CD4-positive, alpha-beta T cell treated with Interleukin-4 for 1 hour (primary cell): Measurements from ENCODE around the gene ALG12.
"Not testable (repeated sequence)": the region's sequence is repeated elsewhere in the genome, so short reads cannot be mapped to it uniquely, and the experiment has no call there.

Experiments used
- DNase-seq, 2 donors: peaks; one replicate each; pipeline ENCODE4 v3.0.0-alpha.2; 2020 to 2022

ALG12 gene

GRCh38 chr22:49865156-49865555 is 53.1 kb downstream of the ALG12 start:
- DNase-seq, result no peak

GRCh38 chr22:49863931-49864330 is 54.3 kb downstream of the ALG12 start:
- no peak for DNase-seq

GRCh38 chr22:49862496-49862776 is 55.8 kb downstream of the ALG12 start:
- DNase-seq, result no peak

- no peak for DNase-seq
Observed at GRCh38 chr22:49861642-49862495, 56.4 kb downstream of the ALG12 start.

- no peak for DNase-seq
Observed at GRCh38 chr22:49858827-49859226, 59.4 kb downstream of the ALG12 start.

GRCh38 chr22:49856766-49857618 is 61.2 kb downstream of the ALG12 start:
- no peak for DNase-seq

GRCh38 chr22:49856343-49856742 is 61.9 kb downstream of the ALG12 start:
- DNase-seq, result no peak

GRCh38 chr22:49855251-49855911 is 62.9 kb downstream of the ALG12 start:
- DNase-seq, result peak in 1 of 2 donors; percentile 16

- peak; percentile 22 to 29 for DNase-seq
Observed at GRCh38 chr22:49853981-49854831, 64.0 kb downstream of the ALG12 start.

GRCh38 chr22:49852898-49853894 is 65.0 kb downstream of the ALG12 start, which contains the start of gene ZBED4:
ZBED4 (plus strand) TSS chr22:49853844; CDS start chr22:49883663, 29,819 bp downstream.
- DNase-seq, result peak; percentile 97 to 98

- DNase-seq, result not testable (repeated sequence)
Observed at GRCh38 chr22:49852568-49852897, 65.7 kb downstream of the ALG12 start.

GRCh38 chr22:49850959-49851802 is 67.1 kb downstream of the ALG12 start:
- no peak for DNase-seq
